Lower lobe of right lung (tissue), 2 donors: ENCODE data around the gene BPIFB3. TPM values are rescaled to one million over a fixed set of nuclear protein-coding genes. Genes with fewer than 3 reads are reported as not detected.
"Not testable (repeated sequence)": the region's sequence is repeated elsewhere in the genome, so short reads cannot be mapped to it uniquely, and the experiment has no call there.

Experiments
- ATAC-seq, 2 donors: fragments of 200-7000 bp; cut with Tn5 transposase; one replicate each; pipeline ENCODE4 v1.9.1; 2020 to 2022; ENCODE audit warnings: mild to moderate bottlenecking in 2 of 2, moderate library complexity in 2 of 2
- DNase-seq: peaks from one replicate; pipeline ENCODE4 v3.0.0-alpha.2; 2020
- H3K27ac ChIP-seq: fragments of 200-600 bp; one replicate; pipeline ENCODE4 v1.8.0; 2022
- H3K27me3 ChIP-seq: fragments of 200-600 bp; one replicate; pipeline ENCODE4 v1.8.0; 2022; ENCODE audit warnings: low read depth
- H3K36me3 ChIP-seq: fragments of 200-600 bp; one replicate; pipeline ENCODE4 v1.8.0; 2022; ENCODE audit warnings: mild to moderate bottlenecking
- H3K4me1 ChIP-seq: fragments of 200-600 bp; one replicate; pipeline ENCODE4 v1.8.0; 2022
- H3K4me3 ChIP-seq: fragments of 200-600 bp; one replicate; pipeline ENCODE4 v1.8.0; 2022; ENCODE audit warnings: mild to moderate bottlenecking
- H3K9me3 ChIP-seq: fragments of 200-600 bp; one replicate; pipeline ENCODE4 v1.8.0; 2022
- intact Hi-C: fragments of 100-400 bp; cut with DNase I; formaldehyde crosslinking; loops from one replicate; pipeline ENCODE4 v1.11.0; 2022
- total RNA-seq: library from RNA; stranded (reverse); fragmentation: NEBNext Ultra II Directional; extraction: Animal tissue kit (Norgen Biotek cat#: 25700); gene quantifications from one replicate; pipeline ENCODE4 v1.2.1, GENCODE V29; 2021
- TF ChIP-seq, protein P1 (sequence below): fragments of 200-600 bp; IDR thresholded peaks from one replicate; pipeline ENCODE4 v1.8.0; 2022; ENCODE audit warnings: antibody characterized with exemption, mild to moderate bottlenecking
- donor health status: DM: no; HTN: yes; CAD: no; lungs with severe emphysema.

Gene BPIFB3
- total RNA-seq, 1 donor from 2014 or later = not detected

GRCh38 chr20:33119725-33120720 lies 66.3 kb downstream of the BPIFB3 start:
- intact Hi-C loops = no loop called here
- DNase-seq (no peak), ATAC-seq (no peak)
- Histone ChIP-seq H3K4me3 (no peak overlapping the region), H3K36me3 (no peaks in the 10 kb centered on the region), H3K27me3 (peaks cover 4% of the 10 kb centered on the region), H3K9me3 (no peaks in the 10 kb centered on the region), H3K27ac (no peak overlapping the region), H3K4me1 (no peaks in the 10 kb centered on the region)
- TF ChIP-seq, protein P1, sequence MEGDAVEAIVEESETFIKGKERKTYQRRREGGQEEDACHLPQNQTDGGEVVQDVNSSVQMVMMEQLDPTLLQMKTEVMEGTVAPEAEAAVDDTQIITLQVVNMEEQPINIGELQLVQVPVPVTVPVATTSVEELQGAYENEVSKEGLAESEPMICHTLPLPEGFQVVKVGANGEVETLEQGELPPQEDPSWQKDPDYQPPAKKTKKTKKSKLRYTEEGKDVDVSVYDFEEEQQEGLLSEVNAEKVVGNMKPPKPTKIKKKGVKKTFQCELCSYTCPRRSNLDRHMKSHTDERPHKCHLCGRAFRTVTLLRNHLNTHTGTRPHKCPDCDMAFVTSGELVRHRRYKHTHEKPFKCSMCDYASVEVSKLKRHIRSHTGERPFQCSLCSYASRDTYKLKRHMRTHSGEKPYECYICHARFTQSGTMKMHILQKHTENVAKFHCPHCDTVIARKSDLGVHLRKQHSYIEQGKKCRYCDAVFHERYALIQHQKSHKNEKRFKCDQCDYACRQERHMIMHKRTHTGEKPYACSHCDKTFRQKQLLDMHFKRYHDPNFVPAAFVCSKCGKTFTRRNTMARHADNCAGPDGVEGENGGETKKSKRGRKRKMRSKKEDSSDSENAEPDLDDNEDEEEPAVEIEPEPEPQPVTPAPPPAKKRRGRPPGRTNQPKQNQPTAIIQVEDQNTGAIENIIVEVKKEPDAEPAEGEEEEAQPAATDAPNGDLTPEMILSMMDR = no peak

- H3K36me3 ChIP-seq = no peaks in the 10 kb centered on the region
- H3K4me1 ChIP-seq = no peaks in the 10 kb centered on the region
- no peak for DNase-seq
- no peak overlapping the region for H3K27ac ChIP-seq
- TF ChIP-seq, protein P1 = no peak
- intact Hi-C loops = no loop called here
- ATAC-seq = no peak
- H3K9me3 ChIP-seq = no peaks in the 10 kb centered on the region
- H3K27me3 ChIP-seq = peaks cover 4% of the 10 kb centered on the region
- no peak overlapping the region for H3K4me3 ChIP-seq
These were observed 67.2 kb downstream of the BPIFB3 start for GRCh38 chr20:33120934-33121333.

- DNase-seq, H3K27me3 ChIP-seq, H3K4me1 ChIP-seq, H3K36me3 ChIP-seq, intact Hi-C loops, H3K27ac ChIP-seq, ATAC-seq, H3K4me3 ChIP-seq, H3K9me3 ChIP-seq: not testable (repeated sequence)
These were observed 68.6 kb downstream of the BPIFB3 start for GRCh38 chr20:33122297-33122696.

Other genes starting within 250 kb of the BPIFB3 start
- 82.8 TPM for gene MAPRE1, start 233.9 kb upstream of the BPIFB3 start, total RNA-seq
- gene EFCAB8, start 195.0 kb upstream of the BPIFB3 start, total RNA-seq = 0.30 TPM
- not detected for gene SUN5, start 49.5 kb upstream of the BPIFB3 start, total RNA-seq
- 0.21 TPM for gene BPIFB2, start 46.2 kb upstream of the BPIFB3 start, total RNA-seq
- gene BPIFB6, start 22.3 kb upstream of the BPIFB3 start, total RNA-seq = not detected
- not detected for gene BPIFB4, start 25.7 kb downstream of the BPIFB3 start, total RNA-seq
- not detected for gene BPIFA2, start 114.3 kb downstream of the BPIFB3 start, total RNA-seq
- gene BPIFA3, start 163.4 kb downstream of the BPIFB3 start, total RNA-seq = not detected
- 28.4 TPM for gene BPIFA1, start 182.1 kb downstream of the BPIFB3 start, total RNA-seq
- 263 TPM for gene BPIFB1, start 229.3 kb downstream of the BPIFB3 start, total RNA-seq